HepG2 (cell line): Measurements from ENCODE around the gene CDK14. TPM values are rescaled to one million over a fixed set of nuclear protein-coding genes. Genes with fewer than 3 reads are reported as not detected.
A peak's percentile ranks its signal among the peaks of the same experiment; 100 is the strongest.

Experiments used
- BRCA1 ChIP-seq: sonication (generic); formaldehyde crosslinking; IDR thresholded peaks from 2 replicates; pipeline ENCODE4 v1.4.0; 2020; ENCODE audit warnings: missing genetic modification reagents
- DBP ChIP-seq: sonication (generic); formaldehyde crosslinking; IDR thresholded peaks from 2 replicates; pipeline ENCODE4 v1.4.0; 2020; ENCODE audit warnings: missing genetic modification reagents; ENCODE audit errors: not compliant biosample characterization
- FOSL2 ChIP-seq: sonication (generic); formaldehyde crosslinking; IDR thresholded peaks from 2 replicates; pipeline ENCODE4 v1.4.0; 2020; ENCODE audit warnings: missing genetic modification reagents
- KLF6 ChIP-seq: IDR thresholded peaks from 2 replicates; pipeline ENCODE4 v1.8.0; 2016; ENCODE audit warnings: missing biosample characterization, missing genetic modification reagents
- MYNN ChIP-seq: sonication (generic); formaldehyde crosslinking; IDR thresholded peaks from 2 replicates; pipeline ENCODE4 v1.4.0; 2020; ENCODE audit warnings: mild to moderate bottlenecking, low read depth, missing genetic modification reagents
- NFE2 ChIP-seq: sonication (generic); formaldehyde crosslinking; IDR thresholded peaks from 2 replicates; pipeline ENCODE4 v1.4.0; 2020; ENCODE audit warnings: missing genetic modification reagents
- NFYC ChIP-seq: IDR thresholded peaks from 2 replicates; pipeline ENCODE4 v1.6.1; 2016; ENCODE audit warnings: missing genetic modification reagents, missing compliant biosample characterization
- RAD51 ChIP-seq: fragments of 450-650 bp; IDR thresholded peaks from 2 replicates; pipeline ENCODE4 v1.6.1; 2016; ENCODE audit warnings: borderline replicate concordance
- RORA ChIP-seq: sonication (generic); formaldehyde crosslinking; IDR thresholded peaks from 2 replicates; pipeline ENCODE4 v1.5.0; 2020; ENCODE audit warnings: mild to moderate bottlenecking, missing genetic modification reagents, moderate library complexity
- SIX4 ChIP-seq: sonication (generic); formaldehyde crosslinking; IDR thresholded peaks from 2 replicates; pipeline ENCODE4 v1.4.0; 2020; ENCODE audit warnings: missing genetic modification reagents
- SOX13 ChIP-seq, 3 experiments: fragments of 450-650 bp in 1 of 3; sonication (generic) in 1 of 3; formaldehyde crosslinking in 1 of 3; IDR thresholded peaks in 2 of 3; conservative IDR thresholded peaks in 1 of 3; 2 replicates each; pipeline versions ENCODE4 v1.5.0 to v1.6.1; 2016 to 2020; ENCODE audit warnings: antibody characterized with exemption in 1 of 3, mild to moderate bottlenecking in 1 of 3, missing compliant biosample characterization in 1 of 3, missing genetic modification reagents in 1 of 3, moderate library complexity in 1 of 3
- SRF ChIP-seq: IDR thresholded peaks from 2 replicates; pipeline ENCODE4 v1.6.1; 2011; ENCODE audit warnings: mild to moderate bottlenecking, low read depth, low read length, moderate library complexity
- ZBTB2 ChIP-seq: sonication (generic); formaldehyde crosslinking; IDR thresholded peaks from 2 replicates; pipeline ENCODE4 v1.8.0; 2022; ENCODE audit warnings: low read depth, missing genetic modification reagents
- ZFAT ChIP-seq: sonication (generic); formaldehyde crosslinking; conservative IDR thresholded peaks from 2 replicates; pipeline ENCODE4 v1.8.1; 2023; ENCODE audit warnings: missing genetic modification reagents, inconsistent platforms
- ZMAT3 ChIP-seq: sonication (generic); formaldehyde crosslinking; conservative IDR thresholded peaks from 2 replicates; pipeline ENCODE4 v1.7.0; 2021; ENCODE audit warnings: missing genetic modification reagents
- ZNF101 ChIP-seq: sonication (generic); formaldehyde crosslinking; IDR thresholded peaks from 2 replicates; pipeline ENCODE4 v1.4.0; 2020; ENCODE audit warnings: mild to moderate bottlenecking, low read depth, missing genetic modification reagents, borderline replicate concordance
- ZNF292 ChIP-seq: sonication (generic); formaldehyde crosslinking; IDR thresholded peaks from 2 replicates; pipeline ENCODE4 v1.8.1; 2022; ENCODE audit warnings: mild to moderate bottlenecking, low read depth, missing genetic modification reagents, borderline replicate concordance
- ZNF33A ChIP-seq: sonication (generic); formaldehyde crosslinking; IDR thresholded peaks from 2 replicates; pipeline ENCODE4 v1.5.1; 2020; ENCODE audit warnings: missing genetic modification reagents, mild to moderate bottlenecking, moderate library complexity, borderline replicate concordance
- ZNF501 ChIP-seq: sonication (generic); formaldehyde crosslinking; IDR thresholded peaks from 2 replicates; pipeline ENCODE4 v1.5.1; 2020; ENCODE audit warnings: mild to moderate bottlenecking, moderate library complexity, missing genetic modification reagents
- ZNF569 ChIP-seq: sonication (generic); formaldehyde crosslinking; IDR thresholded peaks from 2 replicates; pipeline ENCODE4 v1.5.0; 2020; ENCODE audit warnings: mild to moderate bottlenecking, missing genetic modification reagents, moderate library complexity, borderline replicate concordance
- ZNF574 ChIP-seq: sonication (generic); formaldehyde crosslinking; IDR thresholded peaks from 2 replicates; pipeline ENCODE4 v1.4.0; 2020; ENCODE audit warnings: missing genetic modification reagents
- ZNF780A ChIP-seq: sonication (generic); formaldehyde crosslinking; IDR thresholded peaks from 2 replicates; pipeline ENCODE4 v1.8.0; 2022; ENCODE audit warnings: mild to moderate bottlenecking, missing genetic modification reagents, moderate library complexity
- polyA plus RNA-seq, 8 experiments: library from polyadenylated mRNA; depleted of rRNA in 3 of 8; stranded (reverse) in 7 of 8; unstranded in 1 of 8; fragments of >200 nt; fragmentation: Illumina TruSeq in 4 of 8; extraction: Trizol in 4 of 8; gene quantifications; 2 replicates each; pipeline versions ENCODE4 v1.2.1 to v1.2.3, GENCODE V29; 2011 to 2016; ENCODE audit warnings: low read depth in 4 of 8, missing spikeins in 1 of 8, mixed read lengths in 1 of 8; ENCODE audit not compliant: insufficient read depth in 1 of 8
- total RNA-seq, 5 experiments: library from RNA; depleted of rRNA; stranded (reverse); fragments of >200 nt; fragmentation: Illumina TruSeq; extraction: Trizol; gene quantifications; 2 replicates each; pipeline ENCODE4 v1.2.3, GENCODE V29; 2016; ENCODE audit warnings: low read depth in 1 of 5

The CDK14 gene
- total and polyA plus RNA-seq, 2 of the 13 experiments (the other 11 are each of a cell fraction or from before 2014, with no cell fraction given): 0.26 to 0.71 TPM

- TF ChIP-seq ZNF574: peak; percentile 27; the same call in 1 of the 2 replicates
- no peak for TF ChIP-seq ZNF292 (CRISPR knock-in tag)
- TF ChIP-seq ZNF33A: no peak
- no peak for TF ChIP-seq ZBTB2 (CRISPR knock-in tag)
- TF ChIP-seq ZFAT (CRISPR knock-in tag): no peak
- TF ChIP-seq ZNF780A: no peak
- TF ChIP-seq BRCA1 (CRISPR knock-in tag): no peak
- TF ChIP-seq RORA (CRISPR knock-in tag): no peak
- no peak for TF ChIP-seq ZNF101 (CRISPR knock-in tag)
- peak; percentile 45; the same call in 1 of the 2 replicates for TF ChIP-seq ZNF501 (CRISPR knock-in tag)
- no peak for TF ChIP-seq FOSL2 (CRISPR knock-in tag)
- no peak for TF ChIP-seq MYNN (CRISPR knock-in tag)
- TF ChIP-seq ZNF569 (CRISPR knock-in tag): no peak
- TF ChIP-seq SOX13 (IDR thresholded peaks at IDR 0.05): no peak
- no peak; a peak in 1 of 4 replicates for TF ChIP-seq SOX13 (CRISPR knock-in tag; conservative IDR thresholded peaks at IDR 0.05 in 1 of 2, IDR thresholded peaks at IDR 0.05 in 1 of 2)
- no peak for TF ChIP-seq RAD51
- no peak for TF ChIP-seq SRF
- TF ChIP-seq NFYC (CRISPR knock-in tag): no peak
- no peak for TF ChIP-seq SIX4 (CRISPR knock-in tag)
- TF ChIP-seq DBP (CRISPR knock-in tag): no peak
- 0 out of 2 replicates have a peak, but pooled peaks have one; percentile 18 for TF ChIP-seq ZMAT3
- 0 out of 2 replicates have a peak, but pooled peaks have one; percentile 22 for TF ChIP-seq KLF6 (CRISPR knock-in tag)
- no peak for TF ChIP-seq NFE2
Measured at GRCh38 chr7:90595801-90596670, at the start of gene CDK14 (continued).
